Transverse colon (tissue), 4 donors: ENCODE data around the gene IGF2BP2. TPM values are rescaled to one million over a fixed set of nuclear protein-coding genes. Genes with fewer than 3 reads are reported as not detected.
"Not testable (repeated sequence)": the region's sequence is repeated elsewhere in the genome, so short reads cannot be mapped to it uniquely, and the experiment has no call there.

Source experiments
- DNase-seq: peaks from one replicate; pipeline ENCODE4 v3.0.0-alpha.2; 2019
- H3K27ac ChIP-seq, 4 donors: fragments of 200-600 bp; sonication (generic); 2 replicates each; pipeline ENCODE4 v1.5.1; 2016 to 2018; ENCODE audit warnings: inconsistent platforms in 4 of 4
- H3K27me3 ChIP-seq: fragments of 200-600 bp; sonication (generic); 2 replicates; pipeline ENCODE4 v1.5.1; 2017; ENCODE audit warnings: inconsistent platforms
- H3K36me3 ChIP-seq, 4 donors: fragments of 200-600 bp; sonication (generic); 2 replicates each; pipeline ENCODE4 v1.5.1; 2017 to 2019; ENCODE audit warnings: inconsistent platforms in 4 of 4
- H3K4me1 ChIP-seq, 4 donors: fragments of 200-600 bp; sonication (generic); 2 replicates each; pipeline ENCODE4 v1.5.1; 2017 to 2020; ENCODE audit warnings: inconsistent platforms in 4 of 4
- H3K4me3 ChIP-seq, 4 donors: fragments of 200-600 bp; sonication (generic); 1 replicate in 1 of 4; 2 replicates in 3 of 4; pipeline versions ENCODE4 v1.5.1 to v1.6.1; 2017 to 2019; ENCODE audit warnings: inconsistent platforms in 4 of 4
- H3K9me3 ChIP-seq, 2 donors: fragments of 200-600 bp; sonication (generic); 2 replicates each; pipeline ENCODE4 v1.5.1; 2017 to 2019; ENCODE audit warnings: inconsistent platforms in 2 of 2
- CTCF ChIP-seq, 5 experiments: fragments of 200-600 bp in 3 of 5; fragments of 450-650 bp in 2 of 5; sonication (generic) in 3 of 5; IDR thresholded peaks; 1 replicate in 2 of 5; 2 replicates in 3 of 5; pipeline ENCODE4 v1.5.1; 2016 to 2017; ENCODE audit warnings: antibody characterized with exemption in 5 of 5, inconsistent platforms in 3 of 5, mild to moderate bottlenecking in 2 of 5, moderate library complexity in 1 of 5
- EP300 ChIP-seq: sonication (generic); formaldehyde crosslinking; IDR thresholded peaks from one replicate; pipeline ENCODE4 v1.6.1; 2017; ENCODE audit warnings: antibody characterized with exemption, low read depth
- POLR2A ChIP-seq: fragments of 450-650 bp; IDR thresholded peaks from one replicate; pipeline ENCODE4 v1.6.1; 2016; ENCODE audit warnings: antibody characterized with exemption, mild to moderate bottlenecking, moderate library complexity
- POLR2AphosphoS5 ChIP-seq, 3 donors: sonication (generic); formaldehyde crosslinking; IDR thresholded peaks; one replicate each; pipeline ENCODE4 v1.6.1; 2016; ENCODE audit warnings: antibody characterized with exemption in 3 of 3
- WGBS, 2 donors: methylation state at CpG; one replicate each; pipeline ENCODE4 v1.1.5; 2018; ENCODE audit warnings: low coverage in 1 of 2; 5-methylcytosine and 5-hydroxymethylcytosine counted together
- in situ Hi-C, 4 donors: fragments of 200-750 bp; cut with MboI; loops; one replicate each; pipeline versions ENCODE4 v1.15.0 to v1.15.1; 2017; ENCODE audit warnings: low sequenced_read_pairs in 3 of 4, low pct_ligation_motif_present in 1 of 4, low pct_unique_long_range_greater_than_20kb in 1 of 4
- intact Hi-C: fragments of 100-400 bp; cut with DNase I; formaldehyde crosslinking; loops from one replicate; pipeline ENCODE4 v1.15.1; 2023; ENCODE audit warnings: low total_unique reads
- total RNA-seq, 4 donors: library from RNA; depleted of rRNA; stranded (reverse); fragments of >200 nt; gene quantifications; one replicate each; pipeline ENCODE4 v1.1.0, GENCODE V29; 2016

The IGF2BP2 gene
- total RNA-seq, 4 donors from 2014 or later = 51.3 to 179 (median 82.9) TPM

- Histone ChIP-seq H3K4me1 (no peaks in the 10 kb centered on the region), H3K9me3 (no peaks in the 10 kb centered on the region), H3K27ac (no peak overlapping the region), H3K4me3 (no peak overlapping the region), H3K27me3 (no peaks in the 10 kb centered on the region), H3K36me3 (no peaks in the 10 kb centered on the region)
- WGBS, 2 donors = 73 to 91% methylated on average over 2 of the region's 2 CpGs
- in situ Hi-C loops = no loop called here
- intact Hi-C loops = no loop called here
- TF ChIP-seq EP300 (no peak), POLR2AphosphoS5 (IDR thresholded peaks at IDR 0.05) (no peak), CTCF (IDR thresholded peaks at IDR 0.05) (no peak), POLR2A (no peak)
- DNase-seq = no peak
Measured at GRCh38 chr3:185640308-185640707, 184.5 kb downstream of the IGF2BP2 start.

- DNase-seq = no peak
- no peaks in the 10 kb centered on the region for H3K27me3 ChIP-seq
- H3K9me3 ChIP-seq = no peaks in the 10 kb centered on the region
- H3K4me3 ChIP-seq = no peak overlapping the region
- intact Hi-C loops (no loop called here), in situ Hi-C loops (no loop called here)
- H3K27ac ChIP-seq = no peak overlapping the region
- H3K4me1 ChIP-seq = no peaks in the 10 kb centered on the region
- WGBS, 2 donors = 57 to 90% methylated on average over 3 to 7 of the region's 7 CpGs
- H3K36me3 ChIP-seq = no peaks in the 10 kb centered on the region
- no peak for TF ChIP-seq POLR2AphosphoS5 (IDR thresholded peaks at IDR 0.05)
- no peak for TF ChIP-seq EP300
- TF ChIP-seq POLR2A = no peak
- no peak for TF ChIP-seq CTCF (IDR thresholded peaks at IDR 0.05)
Measured at GRCh38 chr3:185639632-185640206, 185.1 kb downstream of the IGF2BP2 start.

- intact Hi-C loops, H3K4me3 ChIP-seq, H3K27me3 ChIP-seq, H3K36me3 ChIP-seq, H3K9me3 ChIP-seq, in situ Hi-C loops, H3K4me1 ChIP-seq, H3K27ac ChIP-seq, DNase-seq: not testable (repeated sequence)
- 91 to 96% methylated on average over 11 of the region's 11 CpGs for WGBS, 2 donors
Measured at GRCh38 chr3:185638651-185639050, 186.2 kb downstream of the IGF2BP2 start.

GRCh38 chr3:185637388-185637787 lies 187.5 kb downstream of the IGF2BP2 start:
- intact Hi-C loops = no loop called here
- no peak overlapping the region for H3K4me3 ChIP-seq
- in situ Hi-C loops = no loop called here

More at GRCh38 chr3:185637388-185637787, 187.5 kb downstream of the IGF2BP2 start:
- H3K36me3 ChIP-seq = no peaks in the 10 kb centered on the region
- 74 to 83% methylated on average over 3 of the region's 3 CpGs for WGBS, 2 donors
- no peaks in the 10 kb centered on the region for H3K27me3 ChIP-seq
- H3K9me3 ChIP-seq = no peaks in the 10 kb centered on the region
- H3K27ac ChIP-seq = no peak overlapping the region
- H3K4me1 ChIP-seq = no peaks in the 10 kb centered on the region
- no peak for DNase-seq
- TF ChIP-seq POLR2A (no peak), EP300 (no peak), POLR2AphosphoS5 (IDR thresholded peaks at IDR 0.05) (no peak), CTCF (IDR thresholded peaks at IDR 0.05) (no peak)
